Stimulated activated CD8-positive, alpha-beta memory T cell treated with anti-CD3 and anti-CD28 coated beads, Interleukin-2, amount 100 ng/mL, for 48 hours (primary cell): ENCODE measurements around the gene ISCU.
"Not testable (repeated sequence)": the region's sequence is repeated elsewhere in the genome, so short reads cannot be mapped to it uniquely, and the experiment has no call there.

Experiments
- DNase-seq, 2 donors: peaks; one replicate each; pipeline ENCODE4 v3.0.0-alpha.2; 2020; ENCODE audit warnings: low read depth in 2 of 2

ISCU gene

DNA sequence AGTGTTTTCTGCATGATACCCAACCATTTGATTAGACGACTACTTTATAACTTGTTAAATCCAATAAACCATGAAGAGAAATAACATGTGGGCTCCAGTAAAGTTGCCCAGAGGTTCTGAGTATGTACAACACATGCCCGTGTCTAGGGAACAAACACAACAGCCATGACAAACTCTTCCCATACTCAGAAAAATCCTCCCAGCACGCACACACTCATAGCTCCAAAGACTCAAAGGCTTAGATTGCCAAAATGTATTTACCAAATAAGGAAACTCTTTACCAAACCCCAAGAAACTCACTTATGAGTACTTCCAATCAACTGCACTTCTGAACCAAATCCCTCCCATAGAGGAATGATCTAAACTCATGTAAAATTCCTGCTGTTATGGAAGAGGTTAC is 18.7 kb upstream of the ISCU start:
- DNase-seq = no peak

DNA sequence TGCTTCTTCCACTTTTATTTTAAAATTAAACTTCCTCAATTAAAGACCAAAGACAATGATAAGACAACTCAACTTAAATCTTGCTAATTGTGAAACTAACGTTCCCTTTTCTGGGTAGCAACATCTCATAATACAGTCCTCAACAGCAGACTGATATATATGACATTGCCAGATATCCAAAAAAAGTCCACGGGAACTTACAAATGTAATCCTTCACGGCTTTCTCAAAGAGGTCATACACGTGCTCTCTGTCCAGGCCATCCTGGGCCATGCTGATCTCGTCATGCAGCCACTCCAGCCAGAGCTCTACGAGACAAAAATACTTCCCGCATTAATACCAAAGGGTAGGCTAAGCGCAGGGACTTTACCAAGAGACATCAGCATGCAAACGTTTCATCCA is 14.7 kb upstream of the ISCU start:
- no peak for DNase-seq

DNA sequence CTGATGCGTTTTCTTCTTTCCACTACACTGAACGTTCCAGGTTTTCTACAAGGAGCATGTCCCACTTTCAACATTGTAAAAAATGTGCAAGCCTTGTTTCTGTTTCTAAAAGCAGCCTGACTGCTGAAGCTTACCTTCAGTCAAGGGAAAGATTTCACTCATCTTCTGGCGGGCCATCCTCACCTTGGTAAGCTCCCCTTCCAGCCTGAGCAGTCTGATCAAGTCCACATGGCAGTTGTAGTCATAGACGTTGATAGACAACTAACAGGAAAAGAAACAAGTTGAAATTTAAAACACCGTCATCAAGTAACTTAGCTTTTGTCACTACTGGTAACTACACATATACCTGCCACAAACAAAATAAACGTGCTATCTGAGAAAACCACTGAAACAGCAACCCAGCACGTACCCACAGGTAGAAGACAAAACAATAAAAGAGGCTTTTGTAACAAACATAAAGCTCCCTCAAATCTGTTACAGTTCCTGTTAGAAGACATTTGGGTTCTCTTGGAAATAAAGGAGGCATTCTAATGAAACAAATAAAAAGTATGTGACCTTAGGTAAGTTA is 13.4 kb upstream of the ISCU start:
- no peak for DNase-seq

DNA sequence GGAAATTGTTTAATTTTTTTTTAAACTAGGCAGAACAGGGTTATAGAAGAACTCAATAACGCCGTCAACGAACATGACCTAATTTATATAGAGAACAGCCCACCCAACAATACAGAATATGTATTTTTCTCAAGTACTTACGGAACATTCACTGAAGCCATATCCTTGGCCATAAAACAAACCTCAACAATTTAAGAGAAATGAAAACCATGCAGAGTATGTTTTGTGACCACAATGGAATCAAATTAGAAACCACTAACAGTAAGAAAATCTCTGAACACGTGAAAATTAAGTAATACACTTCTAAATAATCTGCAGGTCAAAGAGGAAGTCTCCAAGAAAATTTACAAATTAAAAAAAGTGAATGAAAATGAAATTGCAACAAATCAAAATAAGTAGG is 10.9 kb upstream of the ISCU start:
- DNase-seq = no peak

DNA sequence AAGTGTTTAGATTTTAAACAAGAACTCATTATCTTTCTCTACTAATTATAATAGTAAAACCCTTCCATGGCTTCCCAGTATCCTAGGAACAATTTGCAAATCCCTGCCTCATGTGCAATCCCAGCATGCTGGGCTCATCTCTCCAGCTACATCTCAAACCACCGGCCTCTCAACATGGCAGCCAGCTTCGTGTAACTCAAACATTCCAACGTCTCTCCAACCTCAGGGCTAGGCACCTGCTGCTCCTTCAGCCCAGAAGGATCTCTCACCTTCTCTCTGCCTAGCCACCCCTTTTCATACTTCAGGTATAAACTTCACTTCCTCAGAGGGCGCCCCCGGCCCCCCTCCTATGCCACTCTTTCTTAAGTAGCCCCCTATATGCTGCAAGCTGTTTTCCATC is 8.6 kb upstream of the ISCU start:
- DNase-seq = no peak

DNA sequence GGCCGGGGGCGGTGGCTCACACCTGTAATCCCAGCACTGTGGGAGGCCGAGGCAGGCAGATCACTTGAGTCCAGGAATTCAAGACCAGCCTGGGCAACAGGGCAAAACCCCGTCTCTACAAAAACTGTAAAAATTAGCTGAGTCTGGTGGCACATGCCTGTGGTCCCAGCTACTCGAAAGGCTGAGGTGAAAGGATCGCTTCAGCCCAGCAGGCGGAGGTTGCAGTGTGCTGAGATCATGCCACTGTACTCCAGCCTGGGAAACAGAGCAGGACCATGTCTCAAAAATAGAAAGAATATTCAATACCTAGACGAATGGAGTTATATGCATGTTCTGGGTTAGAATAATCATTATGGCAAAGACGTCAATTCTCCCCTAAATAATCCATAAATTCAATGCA is 7.0 kb upstream of the ISCU start:
- not testable (repeated sequence) for DNase-seq

DNA sequence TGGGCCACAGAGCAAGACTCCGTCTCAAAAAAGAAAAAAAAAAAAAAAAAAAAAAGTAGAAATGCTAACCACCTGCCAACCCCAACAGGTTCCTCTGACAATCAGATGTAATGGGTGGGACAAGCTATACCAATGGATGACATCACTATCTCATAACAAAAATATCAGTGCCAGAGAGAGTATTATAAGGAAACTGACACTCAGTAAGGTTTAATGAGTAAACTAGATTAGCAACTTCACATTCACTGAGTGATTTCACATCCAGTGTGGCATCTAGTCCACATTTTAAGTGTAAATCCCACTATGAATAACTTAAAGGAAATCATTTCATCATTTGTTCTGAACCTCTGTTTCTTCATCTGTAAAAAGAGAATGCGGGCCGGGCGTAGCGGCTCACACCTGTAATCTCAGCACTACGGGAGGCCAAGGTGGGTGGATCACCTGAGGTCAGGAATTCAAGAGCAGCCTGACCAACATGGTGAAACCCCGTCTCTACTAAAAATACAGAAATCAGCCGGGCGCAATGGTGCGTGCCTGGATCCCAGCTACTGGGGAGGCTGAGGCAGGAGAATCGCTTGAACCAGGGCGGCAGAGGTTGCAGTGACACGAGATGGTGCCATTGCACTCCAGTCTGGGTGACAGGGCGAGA is 3.3 kb upstream of the ISCU start:
- no peak for DNase-seq

DNA sequence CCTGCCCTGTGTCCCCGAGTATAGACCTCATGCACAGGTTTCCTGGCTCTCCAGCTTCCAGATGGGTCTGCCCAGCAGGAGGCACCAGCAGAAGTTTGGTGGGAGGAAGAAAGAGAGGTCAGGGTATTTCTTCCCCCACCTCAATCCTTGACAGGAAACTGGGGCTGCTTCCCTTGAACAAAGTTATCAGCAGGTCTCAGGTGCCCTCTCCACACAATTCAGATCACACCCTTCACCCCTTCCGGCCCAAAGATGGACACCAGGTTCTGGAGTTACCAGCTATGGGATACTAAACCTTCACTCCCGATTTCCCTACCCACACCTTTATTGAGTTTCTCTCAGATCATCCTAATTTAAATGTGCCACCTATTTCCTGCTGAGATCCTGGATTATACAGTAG is 2.6 kb upstream of the ISCU start:
- DNase-seq = no peak

DNA sequence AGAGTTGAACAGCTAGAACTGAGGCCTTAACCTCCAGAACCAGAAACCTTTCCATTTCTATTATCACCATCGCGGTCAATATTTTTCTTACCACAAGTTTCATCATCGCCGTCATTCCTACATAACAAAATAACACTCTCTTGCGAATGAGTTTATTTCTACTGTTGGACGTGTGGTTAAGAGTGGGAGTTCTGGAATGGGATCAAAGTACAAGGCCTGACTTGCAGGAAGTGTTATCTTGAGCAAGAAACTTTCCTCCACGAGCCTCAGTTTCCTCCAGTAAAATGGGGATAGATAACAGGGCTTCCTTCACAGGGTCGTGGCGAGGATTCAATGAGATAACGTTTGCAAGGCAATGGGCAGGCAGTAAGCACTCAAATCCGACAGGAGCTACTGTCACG is 2.1 kb upstream of the ISCU start:
- DNase-seq = no peak

DNA sequence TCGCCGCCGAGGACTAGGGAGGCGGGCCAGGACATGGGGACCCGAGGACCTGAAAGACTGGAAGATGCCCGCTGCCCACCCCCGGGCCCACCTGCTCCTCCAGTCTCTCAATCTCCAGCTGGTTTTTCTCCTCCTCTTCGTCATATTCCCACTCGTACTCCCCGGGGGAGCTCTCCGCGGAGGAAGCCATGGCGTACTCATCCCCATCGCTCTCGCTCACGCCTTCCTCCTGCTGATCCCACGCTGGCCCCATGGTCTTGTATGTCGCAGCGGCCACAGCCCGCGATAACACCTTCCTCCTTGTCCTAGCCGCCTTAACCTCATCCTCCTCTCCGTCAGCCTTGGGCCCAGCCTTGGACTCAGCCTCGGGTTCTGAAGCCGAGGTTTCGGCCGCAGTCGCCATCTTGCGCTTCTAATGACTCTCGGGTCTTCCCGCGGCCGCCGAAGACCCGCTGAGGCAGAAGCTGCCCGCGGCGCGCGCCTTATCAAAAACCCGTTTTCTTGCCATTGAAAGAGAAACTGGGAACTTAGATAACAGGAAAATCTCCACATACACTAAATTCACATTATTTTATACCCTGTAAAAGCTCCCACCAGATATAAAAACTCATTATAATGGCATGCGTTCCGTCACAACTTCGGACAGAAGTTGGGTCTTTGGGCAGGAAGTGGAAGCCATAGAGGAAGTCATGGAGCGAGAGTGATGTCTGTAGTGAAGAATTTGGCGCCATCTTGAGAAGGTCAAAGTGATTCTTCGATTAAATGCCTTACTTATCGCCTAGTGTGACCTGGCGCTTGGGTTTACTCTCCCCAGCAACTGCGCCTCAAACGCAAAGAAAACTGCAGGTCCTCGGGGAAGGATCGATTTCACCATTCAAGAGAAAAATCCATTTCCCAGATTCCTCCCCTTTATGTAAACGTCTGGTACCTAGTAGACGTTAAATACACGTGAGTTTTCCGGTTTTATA is 1.4 kb upstream of the ISCU start, which contains the start of gene SART3:
SART3 (minus strand) TSS at position 422 of the 968 bp plus-strand sequence; CDS start at position 403, 19 bp downstream.
- DNase-seq = peak; percentile 68 to 75

DNA sequence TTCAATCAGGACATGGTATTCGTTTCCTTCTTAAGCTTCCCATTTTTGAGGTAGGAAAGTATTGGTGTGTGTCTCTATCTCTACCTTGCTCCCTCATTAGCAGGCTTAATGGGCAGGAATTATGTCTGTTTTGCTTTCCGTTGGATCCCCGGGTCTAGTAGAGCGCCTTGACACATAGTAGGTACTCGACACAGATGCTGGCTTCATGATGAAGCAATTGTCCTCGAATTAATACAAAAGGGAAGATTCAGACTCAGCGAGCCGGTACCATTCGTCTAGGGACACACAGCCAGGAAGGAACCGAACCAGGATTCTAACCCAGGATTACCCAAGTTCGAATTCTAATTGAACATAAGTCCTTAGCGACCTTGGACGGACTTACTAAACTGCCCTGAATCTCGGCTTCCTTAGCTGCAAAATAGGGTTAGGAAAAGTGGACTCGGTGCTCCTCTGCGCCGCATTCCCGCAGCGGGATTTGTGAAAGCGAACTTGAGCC is 496 bp upstream of the ISCU start:
- no peak for DNase-seq

DNA sequence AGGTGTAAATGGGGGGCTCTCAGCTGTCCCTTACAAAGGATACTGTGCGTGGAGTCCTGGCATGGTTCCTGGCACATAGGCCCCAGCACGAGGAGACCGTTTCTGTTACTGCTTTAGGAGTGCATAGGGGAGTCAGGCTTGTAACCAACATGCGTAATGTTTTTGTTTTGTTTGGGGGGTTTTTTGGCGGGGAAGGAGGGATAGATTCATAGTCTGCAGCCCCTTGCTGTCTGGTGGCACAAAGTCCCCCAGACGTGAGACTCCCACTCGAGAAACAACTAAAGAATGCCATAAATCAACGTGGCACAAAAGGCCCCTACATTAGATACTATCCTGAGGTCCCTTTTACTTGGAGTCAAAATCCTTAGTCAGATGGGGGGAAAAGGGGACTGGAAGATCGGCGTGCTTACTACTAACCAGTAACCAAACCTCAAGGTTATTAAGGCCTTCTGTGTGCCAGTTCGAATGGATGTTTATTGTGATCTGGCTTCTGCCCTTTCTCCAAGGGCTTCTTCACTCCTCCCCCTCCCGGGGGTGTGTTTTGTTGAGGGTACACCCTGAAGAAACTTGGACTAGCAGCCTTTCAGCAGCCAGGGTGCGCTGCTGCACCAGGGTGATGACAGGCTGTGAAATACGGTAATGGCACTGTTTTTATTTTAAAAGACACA is 874 bp downstream of the ISCU start:
- DNase-seq = peak; percentile 71 to 76

DNA sequence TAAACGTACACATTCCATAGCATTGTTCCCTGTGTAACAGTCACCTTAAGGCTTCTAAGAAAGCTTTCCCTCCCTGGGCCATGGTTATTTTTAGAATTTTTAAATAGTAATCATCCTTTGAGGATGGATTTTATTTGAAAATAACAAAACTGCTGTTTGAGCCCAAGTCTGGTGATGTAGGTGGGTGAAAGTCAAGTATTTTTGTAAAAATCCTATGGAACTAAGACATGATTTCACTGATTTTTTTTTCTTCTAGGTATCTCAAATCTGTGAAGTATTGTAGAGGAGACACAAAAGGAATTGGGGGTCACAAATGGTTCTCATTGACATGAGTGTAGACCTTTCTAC is 1.4 kb downstream of the ISCU start:
- no peak for DNase-seq

DNA sequence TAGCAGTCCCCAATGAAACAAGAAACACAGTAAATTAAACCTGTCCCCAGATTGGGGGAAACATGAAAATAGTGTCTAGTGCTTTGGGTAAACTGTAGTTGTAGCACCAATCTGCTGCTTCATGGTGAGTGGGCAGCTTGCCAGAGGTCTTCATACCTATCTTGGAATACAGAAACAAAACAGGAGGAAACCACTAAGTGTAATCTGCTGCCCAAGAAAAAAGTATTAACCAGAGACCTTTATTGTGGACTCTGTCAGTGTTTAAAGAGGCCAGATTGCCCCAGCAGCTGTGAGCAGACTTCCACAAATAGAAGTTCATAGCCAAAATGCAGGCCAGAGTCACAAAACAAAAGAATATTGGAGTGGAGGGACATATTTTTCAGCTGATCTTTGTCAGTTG is 2.3 kb downstream of the ISCU start:
- DNase-seq = no peak

DNA sequence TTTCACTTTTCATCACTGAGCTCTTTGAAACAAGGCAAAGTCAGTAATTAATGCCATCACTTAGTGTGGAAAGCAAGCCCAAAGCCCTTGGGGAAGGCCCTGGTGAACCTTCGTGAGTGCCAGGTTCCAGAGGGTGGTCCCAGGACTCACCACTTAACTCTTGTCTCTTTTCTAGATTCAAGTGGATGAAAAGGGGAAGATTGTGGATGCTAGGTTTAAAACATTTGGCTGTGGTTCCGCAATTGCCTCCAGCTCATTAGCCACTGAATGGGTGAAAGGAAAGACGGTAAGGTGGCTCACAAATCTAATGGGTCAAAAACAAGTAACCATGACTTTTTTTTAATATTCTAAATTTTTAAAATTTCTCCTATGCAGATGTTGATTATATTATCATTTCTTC is 2.8 kb downstream of the ISCU start:
- no peak for DNase-seq

DNA sequence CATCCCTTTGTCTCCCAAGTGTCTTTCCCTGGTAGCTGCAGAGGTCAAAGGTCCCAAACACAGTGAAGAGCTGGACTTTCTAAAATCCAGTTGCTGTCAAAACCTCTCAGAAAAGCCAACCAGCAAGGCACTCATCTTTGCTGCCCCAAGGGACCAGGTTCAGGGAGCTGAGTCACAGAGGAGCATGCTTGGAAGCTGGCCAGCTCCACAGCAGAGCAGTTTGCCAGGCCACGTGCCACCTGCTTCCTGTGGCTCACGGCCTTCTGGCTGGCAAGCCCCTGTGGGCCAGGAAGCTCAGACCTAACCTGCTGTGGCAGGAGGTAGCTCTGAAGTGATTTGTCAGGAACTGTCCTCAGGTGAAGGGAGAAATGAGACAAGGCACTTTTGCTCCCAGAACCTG is 3.6 kb downstream of the ISCU start:
- no peak for DNase-seq

DNA sequence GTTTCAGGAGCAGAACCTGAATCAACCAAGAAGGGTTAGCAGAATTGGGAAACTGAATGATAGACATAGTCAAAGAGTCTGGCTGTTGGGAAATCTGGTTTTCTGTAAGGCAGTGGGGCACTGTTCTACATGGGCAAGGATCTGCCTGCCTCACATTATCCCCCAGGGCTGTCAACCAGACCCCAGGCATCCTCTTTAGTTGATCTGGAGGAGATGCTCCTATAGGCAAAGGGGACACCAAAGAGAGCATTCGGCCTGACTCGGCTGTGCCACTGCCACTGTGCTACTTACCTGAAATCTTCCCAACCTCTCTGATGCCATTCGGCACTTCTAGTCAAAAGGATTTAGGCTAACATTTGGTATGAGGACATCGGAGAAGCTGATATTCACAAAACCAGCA is 4.1 kb downstream of the ISCU start:
- no peak for DNase-seq

DNA sequence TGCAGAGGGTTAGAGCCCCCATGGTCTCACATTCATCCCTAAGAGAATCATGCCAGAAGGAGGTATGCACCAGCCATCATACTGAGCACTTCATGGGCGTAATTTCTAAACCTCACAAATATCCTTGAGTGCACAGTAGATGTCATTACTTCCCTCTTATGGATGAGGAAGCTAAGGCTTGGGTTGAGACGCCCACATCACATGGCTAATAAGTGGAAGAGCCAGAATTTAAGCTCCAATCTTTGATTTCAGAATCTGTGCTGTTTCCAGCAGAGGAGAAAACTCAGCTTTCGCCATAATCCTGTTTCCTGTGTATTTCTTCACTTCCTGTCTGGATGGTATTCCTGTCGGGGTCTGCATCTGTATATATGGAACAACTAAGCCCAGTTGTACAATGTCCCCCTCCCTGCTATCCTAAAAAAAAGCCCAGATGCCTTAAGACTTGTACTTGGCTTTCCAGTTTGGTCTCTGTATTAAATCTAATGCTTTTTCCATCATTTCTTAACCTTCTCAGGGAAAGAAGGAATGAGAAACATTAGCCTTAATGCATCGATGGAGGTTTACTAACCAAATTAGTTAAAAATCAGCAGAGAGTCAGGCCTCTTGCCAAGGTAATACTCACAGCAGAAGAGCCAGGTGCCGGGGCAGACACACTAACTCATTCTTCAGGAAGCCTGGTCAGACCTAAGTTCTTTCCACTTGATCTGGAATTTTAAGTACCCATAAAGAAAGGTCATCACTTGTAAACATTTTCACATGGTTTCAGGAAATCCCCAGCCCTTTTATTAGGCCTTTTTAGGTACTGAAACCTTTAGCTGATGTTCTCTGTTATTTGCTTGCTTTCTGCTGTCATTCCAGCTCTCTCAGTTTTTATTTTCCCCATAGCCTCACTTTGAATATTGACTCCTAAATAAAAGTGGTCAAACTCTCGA is 5.3 kb downstream of the ISCU start:
- DNase-seq = no peak

DNA sequence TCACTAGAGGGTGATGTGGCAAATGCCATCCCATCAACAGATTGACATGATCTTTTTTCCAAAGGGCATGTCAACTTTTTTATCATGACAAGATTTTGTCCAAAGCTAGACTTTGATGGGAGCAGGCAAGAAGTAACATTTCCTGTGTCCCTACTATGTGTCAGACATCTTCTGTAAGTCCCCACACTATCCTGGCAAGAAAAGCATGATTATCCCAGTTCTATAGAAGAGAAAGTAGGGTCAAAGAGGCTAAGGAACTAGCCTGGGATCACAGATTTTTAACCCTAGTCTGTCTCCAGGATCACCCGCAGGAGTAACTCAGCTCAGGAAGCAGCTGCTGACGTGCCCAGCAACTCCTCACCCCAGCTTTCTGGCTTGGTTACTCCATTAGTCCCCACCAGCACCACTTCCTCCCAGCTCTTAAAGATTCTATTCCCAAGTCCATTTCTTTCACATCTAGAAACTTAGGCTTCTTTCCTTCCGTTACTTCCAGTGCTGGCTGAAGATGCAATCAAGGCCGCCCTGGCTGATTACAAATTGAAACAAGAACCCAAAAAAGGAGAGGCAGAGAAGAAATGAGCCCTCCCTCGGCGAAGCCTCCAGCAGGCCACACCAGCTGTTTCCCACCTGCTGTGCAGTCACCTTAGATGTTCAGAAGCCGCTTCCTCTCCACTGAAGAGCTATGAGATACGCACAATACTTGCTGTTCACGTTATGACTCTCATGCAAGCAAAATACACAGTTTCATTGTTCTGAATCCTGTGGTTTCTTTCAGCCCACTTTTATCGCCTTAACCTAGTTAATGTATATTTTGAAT is 6.2 kb downstream of the ISCU start:
- DNase-seq = peak in 1 of 2 donors; percentile 54
